GM12892 (cell line): ENCODE results near the gene KCNMA1.

Experiments
- DNase-seq: peaks from one replicate; pipeline ENCODE4 v3.0.0; 2011; ENCODE audit not compliant: insufficient read length
- FAIRE-seq: peaks from 2 replicates; lab custom pipeline; 2011; peaks lifted over from hg19 to GRCh38; lab: Jason Lieb, UNC
- POLR2A ChIP-seq: IDR thresholded peaks from 2 replicates; pipeline ENCODE4 v1.6.1; 2011; ENCODE audit warnings: low read depth, low read length, control low read depth
- POLR2AphosphoS5 ChIP-seq: IDR thresholded peaks from 2 replicates; pipeline ENCODE4 v1.6.1; 2011; ENCODE audit warnings: low read depth, low read length, control low read depth
- TAF1 ChIP-seq: IDR thresholded peaks from 2 replicates; pipeline ENCODE4 v1.6.1; 2011; ENCODE audit warnings: low read depth, mild to moderate bottlenecking, control low read depth, low read length, borderline replicate concordance

The KCNMA1 gene

DNA sequence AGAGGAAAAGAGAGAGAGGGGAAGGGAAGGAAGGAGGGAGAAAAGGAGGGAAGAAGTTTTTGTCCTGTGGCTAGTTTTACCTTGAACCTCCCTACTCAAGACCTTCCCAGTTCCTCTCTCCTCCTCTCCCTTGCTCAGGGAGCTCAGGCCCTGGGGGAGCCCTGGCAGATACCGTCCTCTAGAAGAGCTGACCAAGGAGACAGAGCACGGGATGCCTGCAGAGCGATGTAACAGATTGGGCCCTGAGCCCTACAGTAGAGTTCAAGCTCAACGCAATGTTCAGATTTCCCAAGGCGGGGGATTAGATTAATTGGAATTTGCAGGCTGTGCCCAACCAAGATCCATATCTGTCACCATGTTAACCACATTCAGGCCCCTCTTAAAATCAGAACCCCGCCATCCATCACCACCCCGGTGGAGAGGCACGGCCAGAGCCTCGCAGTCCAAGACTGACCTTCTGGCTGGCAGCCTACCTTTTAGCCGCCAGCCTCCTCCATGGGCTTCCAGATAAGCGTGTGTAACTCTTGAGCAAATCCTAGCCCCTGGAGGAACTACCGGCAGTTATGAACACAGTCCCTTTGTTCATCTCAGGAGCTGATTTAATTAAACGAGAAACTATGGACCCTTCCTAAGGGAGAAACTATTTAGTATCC is 70.6 kb downstream of the KCNMA1 start:
- no peak for DNase-seq
- no peak for TF ChIP-seq TAF1
- TF ChIP-seq POLR2A: no peak
- no peak for TF ChIP-seq POLR2AphosphoS5
- FAIRE-seq: no peak

DNA sequence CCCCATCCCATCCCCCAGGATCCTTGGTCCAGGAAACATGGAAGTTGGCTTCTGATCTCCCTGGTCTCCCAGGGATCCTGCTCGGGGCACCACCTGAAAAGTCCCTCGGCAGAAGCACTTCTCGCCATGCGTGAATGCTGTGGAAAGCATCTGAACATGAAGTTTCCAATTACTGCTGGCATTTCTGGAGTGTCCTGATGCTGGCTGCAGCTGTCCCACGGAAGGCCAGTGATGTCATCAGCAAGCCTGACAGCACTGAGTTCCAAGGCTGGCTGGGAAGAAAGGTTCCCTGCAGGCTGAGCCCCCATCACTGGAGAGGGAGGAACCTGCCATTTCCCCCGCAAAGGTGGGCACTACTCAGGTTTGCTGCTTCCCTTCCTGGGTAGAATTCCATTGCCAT is 71.4 kb downstream of the KCNMA1 start:
- FAIRE-seq (no peak), DNase-seq (no peak)
- no peak for TF ChIP-seq POLR2AphosphoS5
- TF ChIP-seq TAF1: no peak
- no peak for TF ChIP-seq POLR2A

DNA sequence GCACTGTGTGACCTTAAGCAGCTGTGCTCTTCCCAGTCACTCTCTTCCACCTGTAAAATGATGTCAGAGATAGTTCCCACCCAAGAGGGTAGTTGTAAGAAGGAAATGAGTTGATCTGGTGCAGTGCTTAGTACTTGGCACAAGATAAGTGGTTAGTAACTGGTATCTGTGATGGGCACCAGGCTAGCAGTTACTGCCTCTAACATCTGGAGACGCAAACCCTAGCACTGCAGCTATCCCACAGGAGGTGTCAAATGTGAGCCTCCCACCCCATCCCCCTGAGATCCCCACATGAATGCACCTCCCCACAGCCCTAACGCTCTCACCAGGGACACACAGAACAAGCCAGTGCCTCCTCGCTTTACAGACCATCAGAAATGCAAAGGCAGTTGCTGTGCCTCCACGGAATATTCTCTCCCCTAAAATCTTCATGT is 72.0 kb downstream of the KCNMA1 start:
- TF ChIP-seq TAF1: no peak
- TF ChIP-seq POLR2AphosphoS5: no peak
- TF ChIP-seq POLR2A: no peak
- no peak for FAIRE-seq
- DNase-seq: no peak

DNA sequence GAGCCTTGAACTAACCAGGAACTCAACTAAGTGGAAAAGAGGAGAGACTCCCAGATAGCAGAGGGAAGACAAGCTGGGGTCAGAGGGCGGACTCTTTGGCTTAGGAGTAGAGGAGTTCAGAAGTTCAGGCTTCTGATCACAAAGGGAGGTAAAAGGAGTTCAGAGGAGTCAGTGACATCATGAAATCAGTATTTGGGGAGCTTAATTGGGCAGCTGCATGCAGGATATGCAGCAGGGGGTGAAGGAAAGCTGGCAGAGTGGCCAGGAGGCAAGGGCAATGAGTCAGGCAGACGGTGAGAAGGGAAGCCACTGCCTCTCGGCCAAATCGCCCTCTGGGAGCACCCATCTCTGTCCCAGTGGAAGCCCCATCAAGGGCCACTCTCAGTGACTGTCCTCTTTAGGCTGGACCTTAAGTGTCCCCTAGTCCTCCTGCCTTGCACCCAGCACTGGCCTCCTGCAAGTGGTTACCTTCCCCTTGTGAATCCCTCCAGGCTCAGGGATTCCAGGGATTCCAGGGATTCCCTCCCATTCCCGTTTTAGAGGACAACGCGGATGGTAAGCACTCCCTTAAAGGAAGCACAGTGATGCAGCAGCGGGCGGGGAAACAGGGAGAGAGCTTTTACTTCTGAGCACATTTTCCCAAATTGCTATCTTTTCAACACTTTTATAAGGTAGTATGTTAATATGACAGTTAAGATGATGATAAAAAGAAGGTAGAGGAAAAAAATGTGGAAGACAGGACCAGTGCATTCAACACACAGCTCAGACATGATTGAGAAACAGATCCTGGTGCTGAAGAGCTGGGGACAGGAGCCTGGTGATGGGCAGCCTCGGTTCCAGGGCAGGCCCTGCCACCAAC is 72.6 kb downstream of the KCNMA1 start:
- FAIRE-seq (no peak), DNase-seq (no peak)
- TF ChIP-seq TAF1: no peak
- TF ChIP-seq POLR2AphosphoS5: no peak
- TF ChIP-seq POLR2A: no peak

DNA sequence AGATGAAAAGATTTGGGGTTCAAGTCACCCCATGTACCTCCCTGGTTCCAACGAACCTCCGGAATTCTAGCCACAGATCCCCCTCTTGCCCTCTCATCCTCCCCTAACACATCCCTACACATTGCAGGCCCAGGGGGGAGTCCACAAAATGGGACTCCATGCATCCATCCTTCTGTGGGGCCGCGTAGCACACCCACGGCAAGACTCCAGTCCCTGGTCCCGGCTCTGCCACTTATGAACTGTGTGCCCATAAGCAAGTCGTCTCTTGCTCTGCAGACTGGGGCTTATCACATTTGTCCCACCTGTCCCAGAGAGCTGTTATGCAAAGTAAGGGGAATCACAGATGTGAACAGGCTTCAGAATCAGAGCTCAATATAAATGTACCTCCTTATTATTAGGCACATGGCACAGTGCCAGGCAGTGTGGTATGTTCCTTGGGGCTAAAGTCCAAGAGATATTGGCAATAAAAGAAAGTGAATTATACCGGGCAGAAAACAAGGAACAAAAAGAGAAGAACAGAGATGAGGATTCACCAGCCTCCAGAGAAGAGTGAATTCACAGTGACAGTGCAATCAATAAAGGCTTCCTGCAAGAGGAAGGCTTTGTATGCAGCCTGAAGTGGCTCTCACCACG is 73.9 kb downstream of the KCNMA1 start:
- DNase-seq: no peak
- no peak for TF ChIP-seq POLR2AphosphoS5
- no peak for TF ChIP-seq POLR2A
- no peak for TF ChIP-seq TAF1
- peak; percentile 78 for FAIRE-seq

DNA sequence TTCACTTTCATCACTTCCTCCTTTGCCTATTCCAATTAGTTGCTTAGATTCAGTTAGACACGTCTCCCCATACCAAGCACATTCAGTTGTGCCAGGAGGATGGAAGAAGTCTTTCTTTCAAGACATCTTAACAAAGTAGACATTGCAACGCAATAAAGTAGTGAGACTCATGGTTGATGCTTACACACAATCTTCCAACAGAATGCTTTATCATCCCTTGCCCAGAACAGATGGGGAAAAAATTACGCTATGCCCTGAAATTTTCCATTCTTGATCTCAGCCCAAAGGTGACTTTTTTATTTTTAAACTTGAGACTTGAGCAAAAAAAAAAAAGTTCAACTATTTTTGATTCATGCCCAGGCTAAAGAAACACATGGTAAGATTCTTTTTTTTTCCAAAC is 74.9 kb downstream of the KCNMA1 start:
- no peak for DNase-seq
- TF ChIP-seq POLR2A (no peak), POLR2AphosphoS5 (no peak), TAF1 (no peak)
- FAIRE-seq: no peak

DNA sequence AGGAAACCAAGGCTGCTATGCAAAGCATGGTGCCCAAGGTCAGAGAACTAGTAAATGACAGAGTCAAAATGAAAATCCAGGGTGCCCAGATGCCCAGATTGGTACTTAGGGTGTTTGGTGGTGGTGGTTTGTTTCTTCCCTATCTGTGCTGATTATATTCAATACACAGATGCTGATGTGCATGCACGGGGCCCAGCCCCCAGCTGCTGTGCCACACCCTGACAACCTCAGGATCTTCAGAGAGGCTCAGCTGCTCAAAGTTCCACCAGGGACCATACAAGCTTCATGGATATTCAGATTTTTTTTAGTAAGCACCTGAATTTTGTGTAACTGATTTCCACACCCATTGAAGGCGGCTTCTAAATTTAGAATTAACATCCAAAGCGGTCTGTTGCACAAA is 75.6 kb downstream of the KCNMA1 start:
- DNase-seq (no peak), FAIRE-seq (no peak)
- no peak for TF ChIP-seq POLR2AphosphoS5
- TF ChIP-seq TAF1: no peak
- no peak for TF ChIP-seq POLR2A

DNA sequence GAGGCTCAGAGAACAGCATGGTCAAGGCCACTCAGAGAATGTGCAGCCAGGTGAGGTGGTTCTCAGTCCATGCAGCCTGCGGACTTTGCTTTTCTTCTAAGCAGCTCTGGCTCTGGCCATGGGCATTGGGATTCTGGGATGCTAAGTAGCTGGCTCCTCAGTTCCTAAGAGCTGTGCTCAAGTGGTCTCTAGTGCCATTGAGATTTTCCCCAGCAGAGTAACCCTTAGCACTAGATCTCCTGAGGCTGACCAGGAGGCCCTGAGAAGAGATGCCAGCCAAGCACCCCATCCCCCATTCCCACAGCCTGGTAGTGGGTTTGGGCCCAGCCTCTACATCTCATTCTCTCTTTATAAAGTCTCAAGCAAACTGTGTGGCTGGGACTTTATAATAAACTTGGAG is 77.1 kb downstream of the KCNMA1 start:
- DNase-seq (no peak), FAIRE-seq (no peak)
- no peak for TF ChIP-seq POLR2A
- no peak for TF ChIP-seq POLR2AphosphoS5
- no peak for TF ChIP-seq TAF1

DNA sequence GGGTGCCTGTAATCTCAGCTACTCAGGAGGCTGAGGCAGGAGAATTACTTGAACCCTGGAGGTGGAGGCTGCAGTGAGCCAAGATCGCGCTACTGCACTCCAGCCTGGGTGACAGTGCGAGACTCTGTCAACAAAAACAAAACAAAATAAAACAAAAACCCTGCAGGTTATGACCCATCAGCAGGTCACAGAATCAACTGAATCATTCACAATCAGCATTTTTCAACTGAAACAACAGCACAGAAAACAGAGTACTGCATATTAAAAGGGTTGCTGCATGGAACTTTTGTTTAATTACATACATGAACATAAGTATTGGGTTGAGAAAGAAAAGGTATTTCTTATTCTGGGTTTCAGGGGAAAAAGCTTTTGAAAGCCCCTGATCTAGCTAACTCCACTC is 77.6 kb downstream of the KCNMA1 start:
- FAIRE-seq: no peak

DNA sequence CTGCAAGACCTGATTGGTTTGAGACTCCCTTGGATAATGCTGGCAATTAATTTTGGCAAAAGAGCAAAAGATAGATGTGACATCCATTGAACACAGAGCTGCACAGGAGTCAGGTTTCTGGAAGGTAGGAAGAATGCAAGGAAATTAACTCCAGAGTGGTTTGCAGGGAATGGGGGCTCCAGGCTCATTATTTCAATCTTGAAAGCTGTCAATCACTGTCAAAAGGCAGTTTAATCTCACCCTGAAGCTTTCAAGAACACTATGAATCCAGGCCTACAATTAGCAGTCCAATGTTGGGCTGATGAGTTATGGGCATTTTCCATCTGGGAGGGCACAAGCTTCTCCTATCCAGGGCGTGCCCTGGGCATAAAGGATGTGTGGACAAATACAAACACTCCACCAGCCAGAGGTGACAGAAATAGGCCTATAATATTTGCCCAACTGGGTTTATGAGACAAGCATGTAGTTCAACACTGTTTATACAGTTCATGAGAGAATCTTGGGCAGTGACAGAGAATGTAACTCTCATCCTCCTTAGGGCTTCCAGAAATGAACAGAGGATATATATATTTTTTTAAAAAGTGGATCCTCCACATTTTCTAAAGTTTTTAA is 80.5 kb downstream of the KCNMA1 start:
- DNase-seq: no peak
- FAIRE-seq: no peak
- no peak for TF ChIP-seq POLR2AphosphoS5
- no peak for TF ChIP-seq TAF1

More for the DNA sequence above, 77.6 kb downstream of the KCNMA1 start:
- no peak for DNase-seq
- TF ChIP-seq POLR2AphosphoS5: no peak
- no peak for TF ChIP-seq POLR2A
- TF ChIP-seq TAF1: no peak

DNA sequence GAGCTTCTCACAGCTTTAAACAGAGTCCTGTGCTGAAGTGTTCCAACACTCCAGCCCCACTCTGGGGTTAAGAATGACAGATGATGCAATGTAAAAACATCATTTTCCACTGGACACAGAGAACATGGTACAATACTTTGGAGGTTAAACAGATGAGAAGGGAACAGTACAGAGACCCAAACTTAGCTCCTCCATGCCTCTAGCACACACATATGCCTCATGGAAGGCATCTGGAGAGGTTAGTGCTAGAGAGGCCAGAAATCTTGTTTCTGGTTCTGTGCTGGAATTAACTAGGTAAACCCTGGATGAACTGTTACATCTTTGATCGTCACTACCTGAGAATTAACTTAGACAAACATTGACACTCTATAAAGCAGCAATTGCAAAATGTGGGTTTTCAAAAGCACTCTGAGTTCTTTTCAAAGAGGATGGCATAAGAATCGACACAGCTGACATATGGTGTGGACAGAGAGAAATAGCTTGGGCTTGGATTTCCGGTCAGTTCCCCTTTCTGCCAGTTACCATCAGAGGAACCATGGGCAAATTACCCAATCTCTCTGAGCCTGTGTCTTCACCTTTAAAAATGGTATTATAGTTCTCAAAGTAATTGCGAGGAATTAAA is 81.9 kb downstream of the KCNMA1 start:
- no peak for FAIRE-seq
- TF ChIP-seq POLR2AphosphoS5: no peak
- no peak for TF ChIP-seq POLR2A
- no peak for TF ChIP-seq TAF1
- DNase-seq: no peak
